HG03159 (cell line): ENCODE data around the gene CDH2.

Experiments
- ATAC-seq: cut with Tn5 transposase; IDR thresholded peaks from one replicate; pipeline ENCODE4 v1.9.1; 2021; ENCODE audit warnings: mild to moderate bottlenecking, moderate library complexity; ENCODE audit not compliant: unreplicated experiment

The CDH2 gene

DNA sequence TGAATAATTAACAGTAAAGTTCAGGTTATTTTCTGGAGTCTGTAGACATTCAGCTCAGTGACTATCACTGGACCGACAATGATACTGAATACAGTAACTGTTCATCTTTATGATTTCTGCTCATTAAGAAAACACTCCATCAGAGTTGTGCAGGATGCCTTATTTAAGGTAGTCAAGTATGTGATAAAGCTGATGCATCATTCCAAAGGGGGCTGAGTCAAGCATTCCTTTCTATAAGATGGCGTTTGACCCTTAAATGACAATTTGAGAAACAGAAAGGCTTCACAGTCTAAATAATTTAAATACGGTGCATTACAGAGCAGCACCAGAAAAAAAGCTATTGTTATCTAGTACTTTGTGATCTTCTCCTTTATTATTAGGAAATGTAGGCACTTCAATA is 131.1 kb downstream of the CDH2 start:
- no peak for ATAC-seq

DNA sequence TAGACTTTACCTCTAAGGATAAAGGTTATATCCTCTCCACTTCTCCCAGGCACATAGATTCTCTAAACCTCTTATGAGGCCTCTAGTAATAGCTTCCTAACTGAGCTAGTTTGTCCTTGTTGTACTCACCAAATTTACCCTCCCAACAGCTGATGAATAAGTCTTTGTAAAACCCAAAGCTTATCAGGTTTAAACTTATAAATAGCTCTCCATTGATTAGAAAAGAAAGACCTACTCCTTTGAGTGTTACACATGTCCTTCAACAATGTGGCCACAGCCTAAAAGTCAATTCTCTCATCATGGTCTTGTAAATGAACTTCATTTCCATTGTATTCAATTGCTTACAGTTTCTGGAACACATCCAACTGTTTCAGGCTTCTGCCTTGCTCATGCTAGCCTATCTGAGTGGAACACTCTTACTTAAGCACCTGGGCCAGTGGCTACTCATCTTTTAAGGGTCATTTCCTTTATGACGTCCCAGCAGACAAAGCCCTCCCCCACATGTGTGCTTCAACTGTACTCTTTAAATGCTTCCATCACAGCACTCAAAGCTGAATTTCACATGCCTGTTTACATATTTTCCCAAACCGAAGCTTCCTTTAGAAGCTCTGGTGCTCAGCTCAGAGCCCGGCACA is 131.6 kb downstream of the CDH2 start:
- ATAC-seq: no peak

GRCh38 chr18:28044036-28044435 is 132.9 kb downstream of the CDH2 start:
- ATAC-seq: no peak

- no peak for ATAC-seq
These were observed 133.3 kb downstream of the CDH2 start for GRCh38 chr18:28043631-28044030.

DNA sequence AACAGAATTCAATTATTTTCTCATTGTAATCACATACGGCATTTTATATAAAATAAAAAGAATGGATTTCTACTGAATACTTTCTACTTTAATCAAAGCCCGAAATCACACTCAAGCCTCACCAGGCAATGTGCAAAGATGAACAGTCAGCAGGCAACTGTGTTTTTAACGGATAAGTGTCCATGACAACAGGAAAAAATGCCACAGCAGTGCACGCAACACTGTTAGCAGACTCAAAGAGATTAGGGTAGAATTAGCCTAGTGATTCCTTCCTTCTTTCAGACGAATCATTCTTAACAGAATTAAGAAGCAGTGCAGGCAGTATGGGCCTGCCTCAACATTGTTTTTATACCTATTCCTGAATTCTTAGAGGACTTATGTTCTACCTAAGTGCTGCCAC is 135.6 kb downstream of the CDH2 start:
- ATAC-seq: no peak

- no peak for ATAC-seq
These were observed 136.2 kb downstream of the CDH2 start for GRCh38 chr18:28040716-28041115.

GRCh38 chr18:28040211-28040610 is 136.7 kb downstream of the CDH2 start:
- ATAC-seq: no peak

DNA sequence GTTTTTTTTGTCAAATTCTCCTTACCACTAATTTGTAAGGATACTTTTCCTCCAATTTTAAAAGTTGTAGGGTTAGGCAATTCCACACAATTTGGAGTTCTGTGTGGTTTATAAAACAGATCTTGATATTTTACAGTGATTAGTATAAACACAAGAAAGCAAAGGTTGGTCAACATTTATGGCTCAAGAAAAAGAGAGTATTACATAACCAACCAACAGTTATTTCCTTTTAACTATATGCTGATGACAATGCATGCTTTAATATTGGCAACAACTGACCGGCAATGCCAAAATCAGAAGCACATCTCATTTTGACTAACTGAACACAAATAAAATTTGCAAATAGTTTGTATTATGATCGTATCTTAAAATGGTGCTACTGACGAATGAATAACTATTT is 137.2 kb downstream of the CDH2 start:
- no peak for ATAC-seq

DNA sequence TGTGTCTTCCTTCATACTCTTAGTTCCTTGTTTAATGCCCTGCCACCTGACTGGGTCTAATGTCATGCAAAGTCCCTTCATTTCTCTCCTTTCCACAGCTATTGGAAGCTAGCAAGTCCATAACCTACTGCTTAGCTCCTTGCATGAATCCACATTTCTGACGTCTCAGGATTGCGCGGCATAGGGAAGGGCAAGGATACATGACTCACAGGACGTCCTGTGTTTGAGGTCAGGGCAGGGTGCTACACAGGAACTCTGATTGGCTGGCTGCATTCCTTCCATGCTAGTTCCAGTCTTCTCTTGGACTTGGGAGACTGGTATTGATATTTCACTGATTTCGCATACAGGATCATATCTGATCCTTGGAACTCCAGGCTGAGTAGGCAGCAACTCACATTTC is 137.9 kb downstream of the CDH2 start:
- no peak for ATAC-seq

DNA sequence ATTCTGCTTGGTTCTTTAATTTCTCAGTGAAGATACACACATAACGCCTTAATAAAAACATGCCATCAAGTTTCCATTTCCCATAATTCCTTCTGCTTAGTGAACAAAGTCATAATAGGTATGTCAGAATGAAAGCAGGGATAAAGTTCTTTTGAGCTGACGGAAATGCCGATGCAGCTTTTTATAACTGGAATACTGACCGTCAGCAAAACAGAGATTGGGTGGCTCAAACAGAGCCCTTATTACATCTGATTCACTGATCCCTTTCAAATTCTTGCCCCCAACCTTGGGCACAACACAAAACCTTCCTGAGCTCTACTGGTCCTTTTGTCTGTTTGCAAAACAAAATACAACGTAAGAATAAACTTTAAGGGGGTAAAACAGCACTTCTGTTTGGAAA is 140.4 kb downstream of the CDH2 start:
- no peak for ATAC-seq

- ATAC-seq: no peak
These were observed 142.4 kb downstream of the CDH2 start for GRCh38 chr18:28034567-28034966.

- no peak for ATAC-seq
These were observed 144.8 kb downstream of the CDH2 start for GRCh38 chr18:28032177-28032576.

GRCh38 chr18:28030458-28030857 is 146.5 kb downstream of the CDH2 start:
- ATAC-seq: no peak

DNA sequence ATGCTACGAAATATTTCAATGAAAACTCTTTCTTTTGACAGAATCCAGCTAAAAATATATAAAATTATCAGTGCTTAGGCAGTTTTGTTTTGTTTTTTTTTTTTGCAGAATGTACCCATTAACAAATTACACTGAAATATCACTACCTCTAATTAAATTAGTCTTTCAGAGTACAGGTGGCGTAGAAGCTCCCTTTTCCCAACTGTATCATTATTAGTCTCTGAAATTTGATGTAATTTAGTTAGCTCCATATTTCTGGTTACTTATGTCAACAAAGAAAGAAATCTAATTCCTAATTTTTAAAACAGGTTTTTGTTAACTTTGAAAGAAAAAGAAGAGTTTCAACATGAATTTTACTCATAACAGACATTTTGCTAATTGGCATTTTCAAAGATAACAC is 149.2 kb downstream of the CDH2 start:
- ATAC-seq: no peak

DNA sequence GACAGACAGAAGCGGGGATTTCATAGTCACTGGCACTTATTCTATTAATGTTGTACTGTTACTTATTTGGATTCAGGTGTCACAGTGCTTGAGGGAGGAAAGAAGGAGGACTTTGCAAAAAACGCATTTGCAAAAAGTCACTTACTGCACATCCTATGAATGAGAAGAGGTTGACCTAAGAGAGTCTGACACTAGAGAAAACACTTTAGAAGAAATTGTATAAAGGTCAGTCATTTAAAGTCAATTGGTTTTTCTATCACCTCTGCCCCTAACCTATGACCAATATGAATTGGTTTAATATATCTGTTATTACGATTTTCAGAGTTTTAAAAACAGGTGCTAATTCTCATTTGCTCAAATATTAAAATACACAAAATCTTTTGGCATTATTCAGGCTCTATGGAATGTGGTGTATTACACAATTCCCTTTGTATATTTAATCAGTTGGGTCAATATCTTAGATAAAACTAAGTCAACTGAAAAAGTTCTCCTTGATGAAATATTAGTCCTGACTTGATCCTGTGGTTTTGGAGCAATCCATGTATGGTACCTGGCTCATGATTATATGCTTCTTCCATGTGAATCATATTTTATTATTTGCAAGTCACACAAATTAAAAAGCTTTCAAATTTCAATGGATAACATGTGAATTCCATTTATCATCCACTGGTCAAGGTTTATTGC is 157.4 kb downstream of the CDH2 start:
- no peak for ATAC-seq

DNA sequence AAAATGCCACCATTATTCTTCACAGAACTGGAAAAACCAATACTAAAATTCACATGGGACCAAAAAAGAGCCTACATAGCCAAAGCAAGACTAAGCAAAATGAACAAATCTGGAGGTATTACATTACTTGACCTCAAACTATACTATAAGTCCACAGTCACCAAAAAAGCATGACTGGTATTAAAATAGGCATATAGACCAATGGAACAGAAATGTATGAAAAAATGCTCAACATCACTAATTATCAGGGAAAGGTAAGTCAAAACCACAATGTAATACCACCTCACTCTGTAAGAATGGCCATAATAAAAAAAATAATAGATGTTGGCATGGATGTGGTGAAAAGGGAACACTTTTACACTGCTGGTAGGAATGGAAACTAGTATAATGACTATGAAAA is 158.6 kb downstream of the CDH2 start:
- no peak for ATAC-seq

DNA sequence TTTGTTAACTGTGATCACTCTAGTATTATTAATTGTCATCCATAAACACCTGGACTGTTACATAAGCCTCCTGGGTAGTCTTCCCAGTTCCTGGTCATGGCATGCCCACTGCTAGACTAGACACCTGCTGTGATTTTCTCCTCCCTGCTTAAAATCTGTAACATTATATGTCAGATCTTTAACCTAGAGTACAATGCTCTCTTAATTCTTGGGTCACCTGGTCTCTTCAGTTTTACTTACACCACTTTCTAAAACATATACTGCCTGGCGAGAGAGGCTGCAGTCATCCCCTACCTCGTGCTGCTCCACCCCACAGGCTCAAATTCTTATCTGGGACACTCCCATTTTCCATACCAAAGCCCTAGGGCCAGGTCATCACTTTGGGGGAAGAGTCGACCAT is 161.3 kb downstream of the CDH2 start:
- no peak for ATAC-seq

GRCh38 chr18:28013066-28013465 is 163.9 kb downstream of the CDH2 start:
- ATAC-seq: no peak

GRCh38 chr18:28012336-28012735 is 164.6 kb downstream of the CDH2 start:
- no peak for ATAC-seq

DNA sequence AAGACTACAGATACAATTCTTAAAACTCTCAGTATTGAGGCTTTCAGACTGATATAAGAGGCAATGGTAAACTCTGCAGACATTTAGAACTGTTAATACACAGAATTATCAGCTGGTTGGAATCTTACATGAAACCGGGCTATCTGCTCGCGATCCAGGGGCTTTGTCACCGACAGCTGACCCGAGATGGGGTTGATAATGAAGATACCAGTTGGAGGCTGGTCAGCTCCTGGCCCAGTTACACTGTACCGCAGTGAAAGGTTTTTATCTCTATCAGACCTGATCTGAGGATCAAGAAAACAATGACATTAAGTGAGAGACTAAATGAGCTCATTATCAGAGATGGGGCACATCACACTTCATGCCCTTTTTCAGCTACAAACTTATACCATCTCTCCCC is 167.3 kb downstream of the CDH2 start:
- no peak for ATAC-seq

DNA sequence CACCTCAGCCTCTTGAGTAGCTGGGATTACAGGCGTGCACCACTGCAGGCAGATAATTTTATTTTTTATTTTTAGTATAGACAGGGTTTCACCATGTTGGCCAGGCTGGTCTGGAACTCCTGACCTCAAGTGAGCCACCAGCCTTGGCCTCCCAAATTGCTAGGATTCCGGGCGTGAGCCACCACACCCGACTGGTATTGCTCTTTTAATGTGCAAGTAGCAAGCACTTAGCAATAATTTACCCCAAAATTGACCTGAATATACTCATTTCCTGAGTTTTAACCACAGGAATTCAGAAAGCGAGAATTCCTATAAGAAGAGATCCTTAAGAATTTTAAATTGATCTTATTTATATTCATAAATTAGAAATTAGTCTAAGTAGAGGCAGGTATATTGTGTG is 169.1 kb downstream of the CDH2 start:
- no peak for ATAC-seq

GRCh38 chr18:28005164-28005563 is 171.8 kb downstream of the CDH2 start:
- ATAC-seq: no peak

DNA sequence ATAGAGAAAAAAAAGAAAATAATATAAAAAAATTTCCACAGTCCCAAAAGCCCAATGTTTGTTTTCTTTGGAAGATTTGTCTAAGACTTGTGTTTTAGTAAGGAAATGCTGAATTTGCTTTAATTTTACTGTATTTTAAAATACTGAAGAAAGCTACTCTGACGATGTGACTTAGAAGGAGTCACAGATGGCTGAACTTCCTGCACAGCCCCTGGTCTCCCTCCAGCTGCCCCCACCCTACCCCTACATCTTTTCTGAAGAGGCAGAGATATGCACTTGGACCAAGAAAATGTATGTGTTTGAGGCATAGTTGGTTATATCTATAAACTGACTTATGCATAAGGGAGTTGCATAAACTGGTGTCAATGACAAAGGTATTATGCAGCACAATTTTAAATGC is 172.3 kb downstream of the CDH2 start:
- no peak for ATAC-seq
